IPS DF 6.9 (cell line): Measurements from ENCODE around the gene PRUNE2.

Experiments used
- DNase-seq: peaks from one replicate; pipeline ENCODE4 v3.0.0-alpha.2; 2013; ENCODE audit warnings: low read depth, low spot score
- H3K27ac ChIP-seq: one replicate; pipeline ENCODE4 v1.5.1; 2013; ENCODE audit warnings: low read length, control low read depth
- H3K27me3 ChIP-seq: 2 replicates; pipeline ENCODE4 v1.6.1; 2013; ENCODE audit warnings: mild to moderate bottlenecking, low read length; ENCODE audit not compliant: control insufficient read depth, insufficient read depth
- H3K36me3 ChIP-seq: 2 replicates; pipeline ENCODE4 v1.6.1; 2013; ENCODE audit warnings: low read length; ENCODE audit not compliant: control insufficient read depth, insufficient read depth
- H3K4me1 ChIP-seq: 2 replicates; pipeline ENCODE4 v1.6.1; 2013; ENCODE audit warnings: low read length; ENCODE audit not compliant: control insufficient read depth, insufficient read depth
- H3K4me3 ChIP-seq: 2 replicates; pipeline ENCODE4 v1.5.1; 2013; ENCODE audit warnings: mild to moderate bottlenecking, low read length
- H3K9me3 ChIP-seq: 2 replicates; pipeline ENCODE4 v1.6.1; 2013; ENCODE audit warnings: low read length, inconsistent platforms; ENCODE audit not compliant: control insufficient read depth, insufficient read depth
- WGBS: extraction: QIAGEN DNeasy Blood & Tissue Kit; methylation state at CpG from one replicate; pipeline ENCODE4 v1.1.7; 2013; ENCODE audit warnings: mixed read lengths, missing lambda C conversion rate; ENCODE audit not compliant: insufficient read length, insufficient coverage; 5-methylcytosine and 5-hydroxymethylcytosine counted together

Gene PRUNE2

GRCh38 chr9:76901801-76902200 lies 4.1 kb downstream of the PRUNE2 start:
- Histone ChIP-seq H3K9me3 (no peaks in the 10 kb centered on the region), H3K36me3 (no peaks in the 10 kb centered on the region), H3K4me3 (no peak overlapping the region), H3K27ac (no peak overlapping the region), H3K27me3 (no peaks in the 10 kb centered on the region; the same call in 1 of the 2 replicates), H3K4me1 (peaks cover 11% of the 10 kb centered on the region)
- no CpG with 5 or more reads among the region's 2 CpGs for WGBS
- no peak for DNase-seq

GRCh38 chr9:76900884-76901440 lies 5.0 kb downstream of the PRUNE2 start:
- Histone ChIP-seq H3K4me1 (peaks cover 8% of the 10 kb centered on the region), H3K9me3 (no peaks in the 10 kb centered on the region), H3K36me3 (no peaks in the 10 kb centered on the region), H3K4me3 (no peak overlapping the region), H3K27ac (no peak overlapping the region), H3K27me3 (no peaks in the 10 kb centered on the region; the same call in 1 of the 2 replicates)
- no peak for DNase-seq
- no CpG with 5 or more reads among the region's 3 CpGs for WGBS

GRCh38 chr9:76898786-76899185 lies 7.1 kb downstream of the PRUNE2 start:
- no peak overlapping the region for H3K4me3 ChIP-seq
- no peak overlapping the region for H3K27ac ChIP-seq
- WGBS: no CpG with 5 or more reads among the region's 2 CpGs
- H3K36me3 ChIP-seq: no peaks in the 10 kb centered on the region
- H3K9me3 ChIP-seq: no peaks in the 10 kb centered on the region
- H3K27me3 ChIP-seq: no peaks in the 10 kb centered on the region
- no peak for DNase-seq
- H3K4me1 ChIP-seq: peaks cover 6% of the 10 kb centered on the region

GRCh38 chr9:76897804-76898525 lies 7.9 kb downstream of the PRUNE2 start:
- no peak for DNase-seq
- Histone ChIP-seq H3K4me1 (peaks cover 6% of the 10 kb centered on the region), H3K36me3 (no peaks in the 10 kb centered on the region), H3K4me3 (no peak overlapping the region), H3K27ac (no peak overlapping the region), H3K9me3 (no peaks in the 10 kb centered on the region), H3K27me3 (no peaks in the 10 kb centered on the region)
- no CpG with 5 or more reads among the region's 6 CpGs for WGBS

GRCh38 chr9:76896035-76896434 lies 9.9 kb downstream of the PRUNE2 start:
- WGBS: no CpG with 5 or more reads among the region's 3 CpGs
- Histone ChIP-seq H3K9me3 (no peaks in the 10 kb centered on the region), H3K27ac (no peak overlapping the region), H3K27me3 (no peaks in the 10 kb centered on the region), H3K4me3 (no peak overlapping the region), H3K36me3 (no peaks in the 10 kb centered on the region), H3K4me1 (no peaks in the 10 kb centered on the region)
- no peak for DNase-seq

GRCh38 chr9:76895186-76895585 lies 10.7 kb downstream of the PRUNE2 start:
- DNase-seq: no peak
- Histone ChIP-seq H3K27ac (no peak overlapping the region), H3K27me3 (no peaks in the 10 kb centered on the region), H3K4me1 (no peaks in the 10 kb centered on the region), H3K9me3 (no peaks in the 10 kb centered on the region), H3K36me3 (no peaks in the 10 kb centered on the region), H3K4me3 (no peak overlapping the region)
- no CpG with 5 or more reads among the region's 6 CpGs for WGBS

- no peak for DNase-seq
- H3K36me3 ChIP-seq: no peaks in the 10 kb centered on the region
- no CpG with 5 or more reads among the region's 5 CpGs for WGBS
- H3K4me1 ChIP-seq: no peaks in the 10 kb centered on the region
- H3K27me3 ChIP-seq: no peaks in the 10 kb centered on the region
- H3K9me3 ChIP-seq: no peaks in the 10 kb centered on the region
- no peak overlapping the region for H3K4me3 ChIP-seq
- no peak overlapping the region for H3K27ac ChIP-seq
These were observed 11.7 kb downstream of the PRUNE2 start for GRCh38 chr9:76894198-76894597.

GRCh38 chr9:76893395-76893932 lies 12.4 kb downstream of the PRUNE2 start:
- no peak overlapping the region for H3K4me3 ChIP-seq
- DNase-seq: no peak
- WGBS: no CpG with 5 or more reads among the region's 4 CpGs
- H3K9me3 ChIP-seq: no peaks in the 10 kb centered on the region
- no peak overlapping the region for H3K27ac ChIP-seq
- no peaks in the 10 kb centered on the region for H3K27me3 ChIP-seq
- H3K36me3 ChIP-seq: no peaks in the 10 kb centered on the region
- no peaks in the 10 kb centered on the region for H3K4me1 ChIP-seq

GRCh38 chr9:76891874-76892273 lies 14.0 kb downstream of the PRUNE2 start:
- Histone ChIP-seq H3K9me3 (no peaks in the 10 kb centered on the region), H3K36me3 (no peaks in the 10 kb centered on the region), H3K27ac (no peak overlapping the region), H3K4me3 (no peak overlapping the region), H3K4me1 (peaks cover 2% of the 10 kb centered on the region; the same call in 1 of the 2 replicates), H3K27me3 (no peaks in the 10 kb centered on the region)
- no peak for DNase-seq
- WGBS: no CpG with 5 or more reads among the region's 5 CpGs

GRCh38 chr9:76891279-76891678 lies 14.6 kb downstream of the PRUNE2 start:
- H3K4me1 ChIP-seq: peaks cover 2% of the 10 kb centered on the region; the same call in 1 of the 2 replicates
- H3K27me3 ChIP-seq: no peaks in the 10 kb centered on the region
- no peak overlapping the region for H3K27ac ChIP-seq
- no peaks in the 10 kb centered on the region for H3K36me3 ChIP-seq
- no CpG with 5 or more reads among the region's 5 CpGs for WGBS
- no peak overlapping the region for H3K4me3 ChIP-seq
- no peak for DNase-seq
- H3K9me3 ChIP-seq: no peaks in the 10 kb centered on the region
